ENCODE results near the gene ABCC5. TPM values are rescaled to one million over a fixed set of nuclear protein-coding genes. Genes with fewer than 3 reads are reported as not detected.
A peak's percentile ranks its signal among the peaks of the same experiment; 100 is the strongest.

Gene ABCC5
- total and polyA plus RNA-seq, 2 experiments from 2014 or later = 14.7 to 17.1 TPM

GRCh38 chr3:183884427-183885296 is 133.0 kb downstream of the ABCC5 start, which contains the start of gene PARL:
Gene PARL (minus strand): TSS chr3:183884880. CDS start chr3:183884846, 34 bp downstream.
- H3F3A ChIP-seq (ENCODE audit: insufficient read depth) = no peaks in the 10 kb centered on the region
- no peaks in the 10 kb centered on the region; the same call in 1 of the 2 replicates for H4K20me1 ChIP-seq (ENCODE audit: insufficient read depth)
- H3K27ac ChIP-seq = peak within 1 kb of the TSS; percentile 80
- peak within 1 kb of the TSS; percentile 97 for H3K4me3 ChIP-seq
- H3K4me2 ChIP-seq (ENCODE audit: unreplicated experiment) = peak within 1 kb of the TSS; percentile 94
- no peaks in the 10 kb centered on the region for H3K9me2 ChIP-seq (ENCODE audit: insufficient read depth)
- peak within 1 kb of the TSS; percentile 91 for H3K9ac ChIP-seq
- peak; percentile 95 for DNase-seq
- peak within 1 kb of the TSS; percentile 100 for H2AFZ ChIP-seq
- no peaks in the 10 kb centered on the region for H3K36me3 ChIP-seq (ENCODE audit: low read depth)
- no peaks in the 10 kb centered on the region for H3K9me3 ChIP-seq (ENCODE audit: low read depth)
- peaks cover 55% of the 10 kb centered on the region for H3K79me2 ChIP-seq (ENCODE audit: insufficient read depth)
- TF ChIP-seq EZH2phosphoT487 (IDR thresholded peaks at IDR 0.05; ENCODE audit: insufficient read depth, low read depth) = no peak
- no peak for TF ChIP-seq EZH2 (IDR thresholded peaks at IDR 0.05; ENCODE audit: insufficient read depth, poor library complexity, severe bottlenecking)
- in situ Hi-C loops (cut with MboI) = no loop called here
- 1% methylated on average over 59 to 63 of the region's 63 CpGs for WGBS, 2 experiments (ENCODE audit: low coverage in 1 of 2, low lambda C conversion rate in 2 of 2, missing lambda C conversion rate in 2 of 2)
- peaks cover 21% of the 10 kb centered on the region for H3K4me1 ChIP-seq (ENCODE audit: insufficient read depth)
- no peaks in the 10 kb centered on the region for H3K27me3 ChIP-seq (replicated peaks; ENCODE audit: insufficient read depth)

- Histone ChIP-seq H3K27me3 (replicated peaks; ENCODE audit: insufficient read depth) (no peaks in the 10 kb centered on the region), H3K36me3 (ENCODE audit: low read depth) (no peaks in the 10 kb centered on the region), H3F3A (ENCODE audit: insufficient read depth) (no peaks in the 10 kb centered on the region), H4K20me1 (ENCODE audit: insufficient read depth) (no peaks in the 10 kb centered on the region; the same call in 1 of the 2 replicates), H3K9ac (peak overlapping the region; percentile 91), H3K9me3 (ENCODE audit: low read depth) (no peaks in the 10 kb centered on the region), H3K4me2 (ENCODE audit: unreplicated experiment) (peak overlapping the region; percentile 85), H3K9me2 (ENCODE audit: insufficient read depth) (no peaks in the 10 kb centered on the region), H3K4me3 (peak overlapping the region; percentile 97), H3K79me2 (ENCODE audit: insufficient read depth) (peaks cover 61% of the 10 kb centered on the region), H2AFZ (peak overlapping the region; percentile 100), H3K27ac (peak overlapping the region; percentile 80), H3K4me1 (ENCODE audit: insufficient read depth) (peaks cover 21% of the 10 kb centered on the region)
- WGBS, 2 experiments (ENCODE audit: low coverage in 1 of 2, low lambda C conversion rate in 2 of 2, missing lambda C conversion rate in 2 of 2) = 4 to 6% methylated on average over 9 of the region's 9 CpGs
- no peak for TF ChIP-seq EZH2 (IDR thresholded peaks at IDR 0.05; ENCODE audit: insufficient read depth, poor library complexity, severe bottlenecking)
- DNase-seq = no peak
- in situ Hi-C loops (cut with MboI) = no loop called here
Measured at GRCh38 chr3:183884097-183884426, 133.6 kb downstream of the ABCC5 start.

GRCh38 chr3:183883291-183884096 is 134.2 kb downstream of the ABCC5 start:
- Histone ChIP-seq H4K20me1 (ENCODE audit: insufficient read depth) (no peaks in the 10 kb centered on the region; the same call in 1 of the 2 replicates), H3K4me3 (peak overlapping the region; percentile 97), H3K9me3 (ENCODE audit: low read depth) (no peaks in the 10 kb centered on the region), H3K4me1 (ENCODE audit: insufficient read depth) (peaks cover 21% of the 10 kb centered on the region), H3F3A (ENCODE audit: insufficient read depth) (no peaks in the 10 kb centered on the region), H3K79me2 (ENCODE audit: insufficient read depth) (peaks cover 67% of the 10 kb centered on the region), H2AFZ (peak overlapping the region; percentile 100), H3K27ac (peak overlapping the region; percentile 80), H3K4me2 (ENCODE audit: unreplicated experiment) (peak overlapping the region; percentile 85), H3K9ac (peak overlapping the region; percentile 91), H3K36me3 (ENCODE audit: low read depth) (no peaks in the 10 kb centered on the region), H3K27me3 (replicated peaks; ENCODE audit: insufficient read depth) (no peaks in the 10 kb centered on the region), H3K9me2 (ENCODE audit: insufficient read depth) (no peaks in the 10 kb centered on the region)
- in situ Hi-C loops (cut with MboI) = no loop called here
- DNase-seq = no peak
- TF ChIP-seq EZH2 (IDR thresholded peaks at IDR 0.05; ENCODE audit: insufficient read depth, poor library complexity, severe bottlenecking) (no peak), EZH2phosphoT487 (IDR thresholded peaks at IDR 0.05; ENCODE audit: insufficient read depth, low read depth) (no peak)
- WGBS, 2 experiments (ENCODE audit: low coverage in 1 of 2, low lambda C conversion rate in 2 of 2, missing lambda C conversion rate in 2 of 2) = 64 to 66% methylated on average over 16 of the region's 16 CpGs

- no peak for TF ChIP-seq EZH2 (IDR thresholded peaks at IDR 0.05; ENCODE audit: insufficient read depth, poor library complexity, severe bottlenecking)
- TF ChIP-seq EZH2phosphoT487 (IDR thresholded peaks at IDR 0.05; ENCODE audit: insufficient read depth, low read depth) = no peak
- in situ Hi-C loops (cut with MboI) = no loop called here
Measured at GRCh38 chr3:183880121-183880520, 137.6 kb downstream of the ABCC5 start.

More at GRCh38 chr3:183880121-183880520, 137.6 kb downstream of the ABCC5 start:
- Histone ChIP-seq H3F3A (ENCODE audit: insufficient read depth) (no peaks in the 10 kb centered on the region), H3K79me2 (ENCODE audit: insufficient read depth) (peaks cover 99% of the 10 kb centered on the region), H3K27me3 (replicated peaks; ENCODE audit: insufficient read depth) (no peaks in the 10 kb centered on the region), H4K20me1 (ENCODE audit: insufficient read depth) (peaks cover 4% of the 10 kb centered on the region), H2AFZ (no peak overlapping the region), H3K9ac (no peak overlapping the region), H3K36me3 (ENCODE audit: low read depth) (no peaks in the 10 kb centered on the region), H3K9me3 (ENCODE audit: low read depth) (no peaks in the 10 kb centered on the region), H3K27ac (no peak overlapping the region), H3K4me1 (ENCODE audit: insufficient read depth) (peaks cover 17% of the 10 kb centered on the region), H3K4me3 (no peak overlapping the region), H3K9me2 (ENCODE audit: insufficient read depth) (no peaks in the 10 kb centered on the region), H3K4me2 (ENCODE audit: unreplicated experiment) (no peak overlapping the region)
- no peak for DNase-seq
- 98 to 99% methylated on average over 9 of the region's 9 CpGs for WGBS, 2 experiments (ENCODE audit: low coverage in 1 of 2, low lambda C conversion rate in 2 of 2, missing lambda C conversion rate in 2 of 2)
